ENCODE data around the gene MBP. TPM values are rescaled to one million over a fixed set of nuclear protein-coding genes. Genes with fewer than 3 reads are reported as not detected.

Gene MBP
- total and polyA plus RNA-seq, 10 of the 15 experiments (the other 5 are each of a cell fraction or from before 2014, with no cell fraction given) = 12.2 to 67.8 (median 42.1) TPM

DNA sequence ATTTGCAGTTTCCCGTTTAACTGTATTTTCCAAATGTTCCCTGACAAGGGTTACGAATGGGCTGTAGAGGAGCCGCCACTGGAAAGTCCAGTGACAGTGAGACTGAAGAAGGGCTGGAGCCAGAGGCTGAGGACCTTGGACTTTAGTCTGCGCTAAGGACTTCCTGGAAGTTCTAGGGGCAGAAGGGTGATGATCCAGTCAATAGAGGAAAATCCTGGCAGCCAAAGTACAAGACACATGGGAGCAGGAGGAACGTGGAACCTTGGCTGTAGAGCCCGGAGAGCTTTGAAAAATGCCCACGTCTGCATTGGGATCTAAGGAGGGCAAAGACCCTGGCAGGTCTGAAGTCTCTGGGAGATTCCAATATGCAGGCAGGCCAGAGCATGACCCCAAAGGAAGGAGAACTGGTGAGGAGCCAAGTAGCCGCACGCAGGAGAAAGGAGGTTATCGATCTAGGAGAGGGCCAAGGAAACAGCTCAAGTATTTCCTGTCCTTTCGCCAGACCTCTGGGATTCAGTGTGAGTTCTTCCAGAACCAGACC is 28.5 kb downstream of the MBP start:
- RAD21 ChIA-PET (ENCODE audit: unreplicated experiment) = interaction anchor here (0.6 to 6.0 kb wide), 3 partner anchors 20 to 108 kb away, joined by 3 to 73 read pairs (median 8); partner anchors contain the start of gene MBP
- DNase-seq (ENCODE audit: low read depth, low spot score) (no peak), ATAC-seq (no peak), FAIRE-seq (no peak)
- Histone ChIP-seq H3K9me3 (replicated peaks; ENCODE audit: control insufficient read depth, insufficient read depth, low read length) (no peaks in the 10 kb centered on the region; the same call in 1 of the 3 replicates), H4K20me1 (ENCODE audit: control insufficient read depth, insufficient read depth) (peaks cover 2% of the 10 kb centered on the region; the same call in 1 of the 2 replicates), H3K4me3 (no peak overlapping the region), H3K27me3 (replicated peaks in 1 of 2; ENCODE audit: control insufficient read depth in 2 of 2, insufficient read depth in 2 of 2, low read length in 1 of 2) (no peaks in the 10 kb centered on the region), H3K4me1 (ENCODE audit: control insufficient read depth, insufficient read depth, low read length) (peaks cover 81% of the 10 kb centered on the region), H3K27ac (ENCODE audit: control insufficient read depth, insufficient read depth) (peak overlapping the region; percentile 99; the same call in 1 of the 2 replicates), H3K36me3 (ENCODE audit: control insufficient read depth in 2 of 2, insufficient read depth in 2 of 2, low read length in 1 of 2) (peaks cover 8 to 9% of the 10 kb centered on the region in 2 experiments), H3K79me2 (ENCODE audit: control insufficient read depth, insufficient read depth, low read length) (peaks cover 65% of the 10 kb centered on the region), H3K9ac (ENCODE audit: control insufficient read depth, insufficient read depth, low read length) (no peak overlapping the region), H3K4me2 (ENCODE audit: control insufficient read depth, insufficient read depth) (no peak overlapping the region), H2AFZ (ENCODE audit: control insufficient read depth, low read depth, low read length) (no peak overlapping the region)
- SMC1A ChIA-PET (ENCODE audit: uncharacterized antibody, unreplicated experiment) = interaction anchor here (0.9 to 6.4 kb wide), 3 partner anchors 19 to 26 kb away, joined by 3 to 38 read pairs (median 22); no protein-coding TSS in a partner anchor
- intact Hi-C loops (cut with micrococcal nuclease; ENCODE audit: unreplicated experiment) (no loop called here), in situ Hi-C loops (cut with MboI) (loop anchor here (25.0 kb wide), 1 partner anchor 1892 kb away; the partner anchor contains the start of genes PTGR3 and TSHZ1)
- TF ChIP-seq KDM1A (IDR thresholded peaks at IDR 0.05; ENCODE audit: borderline replicate concordance) (no peak), WRNIP1 (IDR thresholded peaks at IDR 0.05; ENCODE audit: borderline replicate concordance, low read depth, low read length) (no peak), NR2C2 (IDR thresholded peaks at IDR 0.05; ENCODE audit: borderline replicate concordance, control insufficient read depth, insufficient read length, low read depth) (no peak)
- no TSS peak for BruUV-seq (replicated peaks)
- POLR2A ChIA-PET = interaction anchor here (0.8 to 2.9 kb wide), 3 partner anchors 19 to 47 kb away, joined by 3 to 22 read pairs (median 3); no protein-coding TSS in a partner anchor
- CTCF ChIA-PET = interaction anchor here (0.8 to 6.1 kb wide), 2 partner anchors 20 to 37 kb away, joined by 3 to 49 read pairs; no protein-coding TSS in a partner anchor
- WGBS (ENCODE audit: insufficient coverage, insufficient replicate concordance, low lambda C conversion rate, missing lambda C conversion rate) = 85% methylated on average over 11 of the region's 11 CpGs

DNA sequence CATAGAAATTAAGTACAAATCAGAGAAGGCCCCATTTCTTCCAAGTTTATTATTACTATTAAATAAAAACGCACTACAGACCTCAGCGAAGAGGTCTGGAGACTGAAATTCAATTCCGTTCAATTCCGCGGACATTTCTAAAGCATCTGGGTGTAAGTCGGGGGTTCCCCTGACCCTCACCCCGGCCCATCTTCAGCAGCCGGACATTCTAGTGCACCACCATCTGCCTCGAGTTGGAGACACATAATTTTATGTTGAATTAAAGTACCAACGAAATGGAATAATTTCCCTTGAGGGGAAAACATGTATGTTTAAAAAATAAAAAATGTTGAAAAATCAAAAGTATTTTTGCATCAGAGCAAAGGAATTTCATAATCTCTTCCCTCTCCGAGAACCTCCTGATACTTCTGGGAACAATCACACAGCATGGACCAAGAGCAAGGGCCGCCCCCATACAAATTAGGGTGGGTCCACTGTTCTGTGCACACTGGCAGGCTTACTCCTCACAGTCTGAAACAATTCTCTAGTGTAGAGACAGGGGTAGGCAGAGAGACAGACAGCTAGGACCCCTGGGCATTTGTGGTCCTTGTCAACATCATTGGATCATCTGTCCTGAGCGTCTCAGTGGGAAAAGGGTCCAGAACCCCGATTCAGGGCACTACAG is 29.3 kb downstream of the MBP start:
- CTCF ChIA-PET = interaction anchor here (0.9 to 6.1 kb wide), 8 partner anchors 12 to 42 kb away, joined by 3 to 49 read pairs (median 12); no protein-coding TSS in a partner anchor
- intact Hi-C loops (cut with micrococcal nuclease; ENCODE audit: unreplicated experiment) = no loop called here
- BruUV-seq (replicated peaks) = no TSS peak
- ATAC-seq (no peak), DNase-seq (ENCODE audit: low read depth, low spot score) (no peak), FAIRE-seq (no peak)
- SMC1A ChIA-PET (ENCODE audit: uncharacterized antibody, unreplicated experiment) = interaction anchor here (1.2 to 6.4 kb wide), 10 partner anchors 12 to 47 kb away, joined by 3 to 57 read pairs (median 22); no protein-coding TSS in a partner anchor
- H4K20me1 ChIP-seq (ENCODE audit: control insufficient read depth, insufficient read depth) = no peaks in the 10 kb centered on the region
- no peak overlapping the region for H3K4me3 ChIP-seq
- in situ Hi-C loops (cut with MboI) = loop anchor here (25.0 kb wide), 1 partner anchor 1891 kb away; the partner anchor contains the start of genes PTGR3 and TSHZ1
- no peak overlapping the region for H2AFZ ChIP-seq (ENCODE audit: control insufficient read depth, low read depth, low read length)
- TF ChIP-seq EGR1 (IDR thresholded peaks at IDR 0.05; ENCODE audit: borderline replicate concordance in 1 of 2, low read depth in 2 of 2, low read length in 2 of 2) (no peak), CHD4 (IDR thresholded peaks at IDR 0.05) (0 out of 2 replicates have a peak, but pooled peaks have one; percentile 4)
- no peaks in the 10 kb centered on the region for H3K27me3 ChIP-seq (replicated peaks in 1 of 2; ENCODE audit: control insufficient read depth in 2 of 2, insufficient read depth in 2 of 2, low read length in 1 of 2)
- peaks cover 8 to 10% of the 10 kb centered on the region in 2 experiments for H3K36me3 ChIP-seq (ENCODE audit: control insufficient read depth in 2 of 2, insufficient read depth in 2 of 2, low read length in 1 of 2)
- RAD21 ChIA-PET (ENCODE audit: unreplicated experiment) = interaction anchor here (0.6 to 6.0 kb wide), 9 partner anchors 11 to 121 kb away, joined by 3 to 73 read pairs (median 7); partner anchors contain the start of gene MBP
- H3K4me2 ChIP-seq (ENCODE audit: control insufficient read depth, insufficient read depth) = peak overlapping the region; percentile 99
- peaks cover 81% of the 10 kb centered on the region for H3K4me1 ChIP-seq (ENCODE audit: control insufficient read depth, insufficient read depth, low read length)
- peaks cover 64% of the 10 kb centered on the region for H3K79me2 ChIP-seq (ENCODE audit: control insufficient read depth, insufficient read depth, low read length)
- POLR2A ChIA-PET = interaction anchor here (1.0 to 2.9 kb wide), 8 partner anchors 8 to 42 kb away, joined by 3 to 45 read pairs (median 18); partner anchors contain the start of gene MBP
- peak overlapping the region; percentile 99 for H3K27ac ChIP-seq (ENCODE audit: control insufficient read depth, insufficient read depth)
- WGBS (ENCODE audit: insufficient coverage, insufficient replicate concordance, low lambda C conversion rate, missing lambda C conversion rate) = 67% methylated on average over 14 of the region's 14 CpGs
- H3K9ac ChIP-seq (ENCODE audit: control insufficient read depth, insufficient read depth, low read length) = no peak overlapping the region
- H3K9me3 ChIP-seq (replicated peaks; ENCODE audit: control insufficient read depth, insufficient read depth, low read length) = no peaks in the 10 kb centered on the region; the same call in 1 of the 3 replicates

All from GM12878 (cell line).